IMR-90 (cell line): ENCODE measurements around the gene SOX2. TPM values are rescaled to one million over a fixed set of nuclear protein-coding genes. Genes with fewer than 3 reads are reported as not detected.

Source experiments
- ATAC-seq: fragments of 200-7000 bp; cut with Tn5 transposase; 2 replicates; pipeline ENCODE4 v1.9.1; 2020; ENCODE audit warnings: low read depth, mild to moderate bottlenecking, moderate library complexity
- BruUV-seq: library from RNA; stranded (reverse); fragments of 400-500 nt; replicated peaks from 2 replicates; lab custom pipeline; 2021; lab: Mats Ljungman, UMichigan
- CTCF ChIA-PET: fragments of 300-600 bp; formaldehyde crosslinking; extraction: SDS; loops from one replicate; lab custom pipeline; 2021; ENCODE audit warnings: antibody characterized with exemption; lab: Yijun Ruan, JAX
- POLR2A ChIA-PET: fragments of 300-600 bp; sonication (Branson Sonifier 250); formaldehyde crosslinking; loops from one replicate; lab custom pipeline; 2022; ENCODE audit warnings: antibody characterized with exemption; ENCODE audit not compliant: unreplicated experiment; lab: Charles Lee
- DNase-seq: peaks from one replicate; pipeline ENCODE4 v3.0.0; 2013
- H2AFZ ChIP-seq: replicated peaks from 2 replicates; pipeline ENCODE3; 2013; ENCODE audit warnings: low read length, mild to moderate bottlenecking; ENCODE audit not compliant: poor library complexity
- H2AK5ac ChIP-seq: 2 replicates; pipeline ENCODE4 v1.6.1; 2013; ENCODE audit warnings: low read depth, low read length, inconsistent platforms
- H2AK9ac ChIP-seq: replicated peaks from 2 replicates; pipeline ENCODE3; 2013; ENCODE audit warnings: mild to moderate bottlenecking, low read depth, low read length, moderate library complexity; ENCODE audit not compliant: poor library complexity
- H2BK120ac ChIP-seq: 2 replicates; pipeline ENCODE4 v1.6.1; 2013; ENCODE audit warnings: low read depth, low read length, inconsistent platforms
- H2BK15ac ChIP-seq: 3 replicates; pipeline ENCODE4 v1.6.1; 2013; ENCODE audit warnings: low read depth, low read length, inconsistent platforms
- H2BK20ac ChIP-seq: 2 replicates; pipeline ENCODE4 v1.6.1; 2013; ENCODE audit warnings: low read depth, mild to moderate bottlenecking, inconsistent platforms, low read length, moderate library complexity
- H2BK5ac ChIP-seq: 2 replicates; pipeline ENCODE4 v1.6.1; 2013; ENCODE audit warnings: mild to moderate bottlenecking, low read depth, low read length, inconsistent platforms; ENCODE audit not compliant: poor library complexity, severe bottlenecking
- H3K14ac ChIP-seq: replicated peaks from 2 replicates; pipeline ENCODE4 v1.6.1; 2013; ENCODE audit warnings: low read depth, low read length, inconsistent platforms
- H3K18ac ChIP-seq: 2 replicates; pipeline ENCODE4 v1.6.1; 2013; ENCODE audit warnings: low read depth, low read length, control low read depth
- H3K23ac ChIP-seq: 2 replicates; pipeline ENCODE4 v1.6.1; 2013; ENCODE audit warnings: low read depth, low read length, inconsistent platforms
- H3K27ac ChIP-seq: 2 replicates; pipeline ENCODE4 v1.5.1; 2013; ENCODE audit warnings: mild to moderate bottlenecking, control low read depth, low read length; ENCODE audit not compliant: insufficient read depth
- H3K27me3 ChIP-seq: 2 replicates; pipeline ENCODE4 v1.6.1; 2013; ENCODE audit warnings: low read length; ENCODE audit not compliant: control insufficient read depth, insufficient read depth
- H3K36me3 ChIP-seq: 2 replicates; pipeline ENCODE4 v1.6.1; 2013; ENCODE audit warnings: low read length, mixed read lengths; ENCODE audit not compliant: control insufficient read depth, insufficient read depth
- H3K4ac ChIP-seq: 2 replicates; pipeline ENCODE4 v1.6.1; 2013; ENCODE audit warnings: low read depth, low read length, inconsistent platforms
- H3K4me1 ChIP-seq: 2 replicates; pipeline ENCODE4 v1.6.1; 2013; ENCODE audit warnings: low read length, mixed read lengths; ENCODE audit not compliant: control insufficient read depth, insufficient read depth
- H3K4me2 ChIP-seq: 2 replicates; pipeline ENCODE4 v1.6.1; 2013; ENCODE audit warnings: low read depth, mild to moderate bottlenecking, control low read depth, low read length, moderate library complexity
- H3K4me3 ChIP-seq: 2 replicates; pipeline ENCODE4 v1.5.1; 2013; ENCODE audit warnings: low read depth, mild to moderate bottlenecking, control low read depth, low read length, moderate library complexity; ENCODE audit not compliant: insufficient read depth
- H3K56ac ChIP-seq: 2 replicates; pipeline ENCODE4 v1.6.1; 2013; ENCODE audit warnings: low read length, inconsistent platforms; ENCODE audit not compliant: insufficient read depth; ENCODE audit errors: extremely low read depth
- H3K79me1 ChIP-seq, 2 experiments: 2 replicates each; pipeline ENCODE4 v1.6.1; 2013; ENCODE audit warnings: low read length in 2 of 2, inconsistent platforms in 1 of 2, low read depth in 1 of 2
- H3K9ac ChIP-seq: 2 replicates; pipeline ENCODE4 v1.6.1; 2013; ENCODE audit warnings: low read depth, low read length, control low read depth
- H3K9me1 ChIP-seq: 2 replicates; pipeline ENCODE4 v1.6.1; 2013; ENCODE audit warnings: low read length, inconsistent platforms; ENCODE audit not compliant: insufficient read depth
- H3K9me3 ChIP-seq: 2 replicates; pipeline ENCODE4 v1.6.1; 2013; ENCODE audit warnings: low read length; ENCODE audit not compliant: control insufficient read depth, insufficient read depth
- H4K20me1 ChIP-seq: 2 replicates; pipeline ENCODE4 v1.6.1; 2013; ENCODE audit warnings: low read length, inconsistent platforms; ENCODE audit not compliant: insufficient read depth
- H4K5ac ChIP-seq: 2 replicates; pipeline ENCODE4 v1.6.1; 2013; ENCODE audit warnings: mild to moderate bottlenecking, low read depth, low read length, control low read depth
- H4K8ac ChIP-seq, 2 experiments: 2 replicates each; pipeline ENCODE4 v1.6.1; 2013; ENCODE audit warnings: low read depth in 2 of 2, low read length in 2 of 2, control low read depth in 1 of 2, inconsistent platforms in 1 of 2
- H4K91ac ChIP-seq: 2 replicates; pipeline ENCODE4 v1.6.1; 2013; ENCODE audit warnings: low read depth, low read length, inconsistent platforms; ENCODE audit not compliant: insufficient read depth
- BHLHE40 ChIP-seq: fragments of 150-350 bp; IDR thresholded peaks from 2 replicates; pipeline ENCODE4 v1.6.1; 2016; ENCODE audit warnings: mild to moderate bottlenecking, low read depth, low read length
- WGBS, 2 experiments: methylation state at CpG; one replicate each; pipeline versions ENCODE4 v1.1.5 to v1.1.7; 2013; ENCODE audit warnings: missing lambda C conversion rate in 2 of 2; ENCODE audit not compliant: insufficient read length in 1 of 2; ENCODE audit errors: extremely low coverage in 2 of 2; 5-methylcytosine and 5-hydroxymethylcytosine counted together
- dilution Hi-C: fragments of 300-500 bp; cut with HindIII; formaldehyde crosslinking; loops from one replicate; pipeline ENCODE4 v1.14.3; 2018; ENCODE audit warnings: low sequenced_read_pairs; ENCODE audit not compliant: unreplicated experiment
- in situ Hi-C: fragments of 300-500 bp; cut with MboI; formaldehyde crosslinking; loops from 3 replicates; pipeline ENCODE4 v1.14.3; 2019; ENCODE audit warnings: low sequenced_read_pairs, inconsistent platforms, mixed read lengths
- intact Hi-C: fragments of 100-400 bp; cut with micrococcal nuclease; formaldehyde crosslinking; loops from 2 replicates; pipeline ENCODE4 v1.10.0; 2022
- polyA plus RNA-seq, 3 experiments: library from polyadenylated mRNA; depleted of rRNA; stranded (reverse); fragments of >200 nt; gene quantifications; 2 replicates each; pipeline ENCODE4 v1.2.3, GENCODE V29; 2012; ENCODE audit warnings: low replicate concordance in 1 of 3
- total RNA-seq: library from RNA; depleted of rRNA; stranded (reverse); fragments of >200 nt; gene quantifications from 2 replicates; pipeline ENCODE4 v1.2.3, GENCODE V29; 2012

Gene SOX2
- total and polyA plus RNA-seq, 2 of the 4 experiments (the other 2 are of a cell fraction): not detected

GRCh38 chr3:181689546-181689945 is 22.2 kb upstream of the SOX2 start:
- WGBS, 2 experiments: no CpG with 5 or more reads among the region's 3 CpGs
- H3K9ac ChIP-seq: no peak overlapping the region
- no peaks in the 10 kb centered on the region for H3K9me1 ChIP-seq
- no peak for TF ChIP-seq BHLHE40
- H3K4me1 ChIP-seq: no peaks in the 10 kb centered on the region
- H2BK15ac ChIP-seq: no peak overlapping the region
- no peak overlapping the region for H3K4ac ChIP-seq
- H3K23ac ChIP-seq: no peak overlapping the region
- H2BK5ac ChIP-seq: no peak overlapping the region
- no peak overlapping the region for H2AFZ ChIP-seq
- in situ Hi-C loops: loop anchor here (25.0 kb wide), 1 partner anchor 477 kb away; no protein-coding TSS in a partner anchor
- dilution Hi-C loops: no loop called here
- intact Hi-C loops: no loop called here
- no peak overlapping the region for H3K18ac ChIP-seq
- no peak overlapping the region for H3K4me2 ChIP-seq
- BruUV-seq: no TSS peak
- no peaks in the 10 kb centered on the region for H4K20me1 ChIP-seq
- H2AK5ac ChIP-seq: no peak overlapping the region
- POLR2A ChIA-PET: no interaction called here
- no peak overlapping the region for H3K27ac ChIP-seq
- H2BK120ac ChIP-seq: no peak overlapping the region
- no peak overlapping the region for H4K91ac ChIP-seq
- H2BK20ac ChIP-seq: no peak overlapping the region
- H4K8ac ChIP-seq: no peak overlapping the region
- H4K5ac ChIP-seq: no peak overlapping the region
- H3K56ac ChIP-seq: no peak overlapping the region
- no peak overlapping the region for H3K14ac ChIP-seq
- DNase-seq (no peak), ATAC-seq (no peak)
- no peaks in the 10 kb centered on the region for H3K27me3 ChIP-seq
- no peaks in the 10 kb centered on the region for H3K79me1 ChIP-seq
- no peak overlapping the region for H3K4me3 ChIP-seq
- CTCF ChIA-PET: no interaction called here
- no peak overlapping the region for H2AK9ac ChIP-seq
- H3K9me3 ChIP-seq: no peaks in the 10 kb centered on the region
- H3K36me3 ChIP-seq: no peaks in the 10 kb centered on the region
